Fibroblast of skin of back (primary cell): ENCODE measurements around the gene SHROOM3. TPM values are rescaled to one million over a fixed set of nuclear protein-coding genes. Genes with fewer than 3 reads are reported as not detected.
"Not testable (repeated sequence)": the region's sequence is repeated elsewhere in the genome, so short reads cannot be mapped to it uniquely, and the experiment has no call there.

Experiments used
- DNase-seq: peaks from one replicate; pipeline ENCODE4 v3.0.0-alpha.2; 2013
- polyA plus RNA-seq, 2 experiments: library from polyadenylated mRNA; unstranded; fragments of 120-200 nt; gene quantifications; one replicate each; pipeline ENCODE4 v1.2.1, GENCODE V29; 2013; ENCODE audit not compliant: insufficient read length in 2 of 2

SHROOM3 gene
- 20.2 TPM for polyA plus RNA-seq (2013, experiment 1 of 2; ENCODE audit: insufficient read length)
- polyA plus RNA-seq (2013, experiment 2 of 2; ENCODE audit: insufficient read length) = 35.8 TPM

DNA sequence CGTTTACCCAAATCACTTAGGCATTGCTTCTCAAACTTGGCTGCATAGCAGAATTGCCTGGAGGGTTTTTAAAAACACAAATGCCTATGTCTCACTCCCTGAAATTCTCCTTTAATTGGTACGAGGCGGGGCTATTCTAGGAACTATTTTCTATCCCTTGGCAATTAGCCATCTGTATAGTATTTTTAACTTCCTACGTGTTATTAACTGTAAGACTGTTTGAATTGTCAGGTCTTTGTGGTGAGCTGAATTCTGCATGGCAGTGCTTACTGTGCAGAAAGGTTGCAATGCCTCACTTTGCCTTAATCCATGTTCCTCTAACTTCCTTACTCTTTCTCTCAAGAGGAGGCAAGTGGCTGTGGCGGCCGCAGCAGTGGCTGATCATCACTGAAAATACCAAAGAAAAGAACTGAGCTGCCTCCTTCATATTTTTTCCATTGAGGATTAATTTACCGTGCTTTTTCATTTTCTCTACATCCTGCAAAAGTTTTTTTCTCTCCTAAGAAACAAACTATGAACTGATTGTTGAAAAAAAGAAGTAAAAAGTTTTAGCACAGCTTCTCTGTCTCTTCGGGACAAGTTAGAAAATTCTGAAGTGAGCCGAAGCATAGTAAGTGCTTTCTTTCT, at the start of gene SHROOM3:
TSS of gene SHROOM3 (plus strand) at position 329 of the 627 bp plus-strand sequence. CDS start 824 bp downstream, outside the sequence.
- DNase-seq = peak; percentile 35

DNA sequence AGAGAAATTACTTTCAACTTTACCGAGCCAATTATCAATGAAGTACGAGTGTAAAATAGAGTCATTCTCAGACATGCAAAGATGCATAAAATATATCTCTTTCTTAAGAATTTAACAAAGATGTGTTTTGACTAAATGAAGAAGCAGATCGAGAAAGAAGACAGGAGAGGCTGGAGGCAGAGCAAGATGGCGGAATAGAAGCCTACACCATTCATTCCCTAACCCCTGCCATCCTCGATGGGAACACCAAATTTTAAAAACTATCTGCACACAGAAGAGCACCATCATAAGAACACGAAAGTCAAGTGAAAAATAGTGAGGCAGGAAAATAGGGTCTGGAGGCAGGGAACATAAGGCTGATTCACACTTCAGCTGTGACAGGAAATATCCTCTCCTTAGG, 49.1 kb upstream of the SHROOM3 start:
- DNase-seq = no peak

DNA sequence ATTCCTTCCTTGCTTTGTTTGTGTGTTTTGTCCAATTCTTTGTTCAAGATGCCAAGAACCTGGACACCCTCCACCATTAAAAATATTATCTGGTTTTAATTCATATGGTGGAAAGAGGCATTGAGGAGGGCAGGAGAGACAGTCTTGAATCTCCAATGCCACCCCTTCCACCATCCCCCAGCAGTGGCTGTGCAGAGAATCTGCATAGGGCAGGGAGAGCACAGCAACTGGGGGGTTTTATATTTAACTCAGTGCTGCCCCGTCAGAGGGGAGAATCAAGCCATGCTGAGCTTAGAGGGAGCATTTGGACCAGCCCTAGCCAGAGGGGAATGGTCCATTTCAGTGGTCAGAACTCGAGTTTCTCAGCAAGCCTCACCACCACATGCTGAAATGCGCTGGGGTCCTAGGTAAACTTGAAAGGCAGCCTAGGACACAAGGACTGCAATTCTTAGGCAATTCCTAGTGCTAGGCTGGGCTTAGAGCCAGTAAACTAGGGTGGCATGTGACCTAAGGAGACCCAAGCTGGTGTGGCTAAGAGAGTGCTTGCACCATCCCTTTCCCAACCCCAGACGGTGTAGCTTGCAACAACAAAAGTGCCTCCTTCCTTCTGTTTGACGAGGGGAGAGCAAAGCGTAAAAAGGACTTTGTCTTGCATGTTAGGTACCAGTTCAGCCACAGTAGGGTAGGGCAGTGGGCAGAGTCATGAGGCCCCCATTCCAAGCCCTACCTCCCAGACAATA, 48.3 kb upstream of the SHROOM3 start:
- DNase-seq = no peak

- DNase-seq = no peak
Measured at GRCh38 chr4:76388160-76388908, 46.7 kb upstream of the SHROOM3 start.

DNA sequence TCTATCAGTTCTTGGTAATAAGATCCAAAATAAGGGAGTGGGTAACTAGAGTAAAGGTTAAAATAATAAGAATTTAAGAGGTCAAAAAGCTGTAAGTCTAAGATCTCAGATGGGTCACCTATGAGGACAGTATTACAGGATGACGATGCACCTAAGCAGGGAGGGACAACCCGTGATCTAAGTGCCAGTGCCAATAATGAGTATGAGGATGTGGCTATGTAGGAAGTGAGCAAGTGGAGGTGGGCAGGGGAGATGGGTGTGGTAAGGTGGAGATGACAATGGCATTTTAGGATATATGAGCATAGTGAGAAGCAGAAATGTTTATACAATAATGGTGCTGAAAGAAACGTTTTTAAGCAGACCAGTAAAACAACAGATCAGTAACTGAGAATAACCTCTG, 33.4 kb upstream of the SHROOM3 start:
- DNase-seq = no peak

- DNase-seq = no peak
Measured at GRCh38 chr4:76406081-76406480, 28.9 kb upstream of the SHROOM3 start.

DNA sequence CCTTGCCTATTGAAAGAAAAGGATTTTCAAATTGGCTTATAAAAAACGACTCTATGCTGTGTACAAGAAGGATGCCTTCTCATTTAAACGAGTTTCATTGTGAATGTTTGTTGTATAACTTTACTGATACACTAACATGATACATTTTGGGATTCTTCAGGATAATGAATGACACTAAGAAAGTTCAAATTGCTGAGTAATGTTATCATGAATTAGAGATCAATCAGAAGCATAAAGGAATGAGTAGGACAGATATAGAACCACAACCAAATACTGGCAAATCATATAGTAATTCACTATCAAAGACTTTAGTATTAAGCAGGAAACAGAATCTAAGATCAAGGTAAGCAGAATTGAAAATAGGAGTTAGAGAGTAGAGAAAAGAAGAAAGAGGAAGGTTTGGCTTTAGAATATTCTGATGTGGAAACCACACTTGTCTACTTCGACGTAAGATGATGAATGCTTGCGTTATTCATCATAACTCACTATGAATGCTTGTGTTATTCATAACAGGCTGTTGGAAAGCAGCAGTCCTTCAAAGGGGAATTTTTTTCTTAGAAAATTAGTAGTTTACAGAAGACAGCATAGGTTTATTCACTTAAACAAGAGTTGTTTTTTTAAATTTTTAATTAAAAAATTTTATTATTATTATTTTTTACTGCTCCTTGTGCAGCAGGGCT, 27.4 kb upstream of the SHROOM3 start:
- peak; percentile 28 for DNase-seq

DNA sequence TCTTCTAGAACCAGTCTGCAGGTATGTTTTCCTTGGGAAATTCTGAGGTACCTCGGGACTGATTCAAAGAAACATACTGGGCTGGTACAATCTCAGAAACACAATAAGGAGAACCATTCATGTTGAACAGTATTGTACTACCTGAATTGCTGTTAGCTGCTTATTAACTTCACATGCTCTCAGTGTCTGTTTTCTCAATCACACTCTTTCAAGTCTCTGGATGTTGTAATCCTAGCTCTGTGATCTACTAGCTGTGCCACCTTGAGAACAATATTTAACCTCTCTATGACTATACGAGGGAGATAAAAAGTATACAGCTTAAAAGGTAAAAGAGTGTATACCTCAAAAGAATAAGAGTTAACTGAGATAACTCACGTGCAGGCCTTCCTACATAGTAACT, 24.4 kb upstream of the SHROOM3 start:
- no peak for DNase-seq

DNA sequence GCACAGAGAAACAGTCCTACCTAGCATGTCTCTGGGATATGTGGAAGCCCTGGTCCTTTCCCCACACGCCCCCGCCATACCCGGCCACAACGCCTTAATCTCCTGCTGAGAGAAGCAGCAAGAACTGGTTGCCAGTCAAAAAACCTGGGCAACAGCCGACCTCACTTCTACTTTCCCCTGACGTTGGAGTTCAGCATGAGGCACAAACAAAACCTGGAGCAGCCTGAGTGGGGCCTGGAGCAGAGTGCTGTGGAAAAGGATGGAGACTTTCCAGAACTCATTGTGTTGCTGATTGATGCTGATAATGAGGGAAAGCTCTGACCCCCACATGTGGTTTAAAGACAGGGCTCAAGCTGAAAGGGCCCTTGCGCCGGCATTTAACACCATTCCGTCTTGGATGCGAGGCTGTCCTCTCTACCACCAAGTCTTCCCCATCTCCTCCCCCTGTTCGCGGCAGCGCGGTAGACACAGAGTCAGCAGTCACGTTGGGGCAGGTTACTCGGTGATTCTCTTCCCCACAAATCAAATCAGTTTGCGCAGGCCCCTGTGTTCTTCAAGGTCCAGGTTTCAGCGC, 14.8 kb upstream of the SHROOM3 start:
- no peak for DNase-seq

- peak; percentile 25 for DNase-seq
Measured at GRCh38 chr4:76420762-76421581, 14.1 kb upstream of the SHROOM3 start, which contains the start of gene CCDC158. TSS of gene CCDC158 (minus strand) at chr4:76421141. CDS start at chr4:76403207, 17,934 bp downstream.

GRCh38 chr4:76423159-76423558, 11.9 kb upstream of the SHROOM3 start:
- DNase-seq = not testable (repeated sequence)

GRCh38 chr4:76426272-76426671, 8.8 kb upstream of the SHROOM3 start:
- DNase-seq = no peak

- no peak for DNase-seq
Measured at GRCh38 chr4:76429636-76430035, 5.4 kb upstream of the SHROOM3 start.

GRCh38 chr4:76430519-76431388, 4.3 kb upstream of the SHROOM3 start:
- DNase-seq = peak; percentile 71

DNA sequence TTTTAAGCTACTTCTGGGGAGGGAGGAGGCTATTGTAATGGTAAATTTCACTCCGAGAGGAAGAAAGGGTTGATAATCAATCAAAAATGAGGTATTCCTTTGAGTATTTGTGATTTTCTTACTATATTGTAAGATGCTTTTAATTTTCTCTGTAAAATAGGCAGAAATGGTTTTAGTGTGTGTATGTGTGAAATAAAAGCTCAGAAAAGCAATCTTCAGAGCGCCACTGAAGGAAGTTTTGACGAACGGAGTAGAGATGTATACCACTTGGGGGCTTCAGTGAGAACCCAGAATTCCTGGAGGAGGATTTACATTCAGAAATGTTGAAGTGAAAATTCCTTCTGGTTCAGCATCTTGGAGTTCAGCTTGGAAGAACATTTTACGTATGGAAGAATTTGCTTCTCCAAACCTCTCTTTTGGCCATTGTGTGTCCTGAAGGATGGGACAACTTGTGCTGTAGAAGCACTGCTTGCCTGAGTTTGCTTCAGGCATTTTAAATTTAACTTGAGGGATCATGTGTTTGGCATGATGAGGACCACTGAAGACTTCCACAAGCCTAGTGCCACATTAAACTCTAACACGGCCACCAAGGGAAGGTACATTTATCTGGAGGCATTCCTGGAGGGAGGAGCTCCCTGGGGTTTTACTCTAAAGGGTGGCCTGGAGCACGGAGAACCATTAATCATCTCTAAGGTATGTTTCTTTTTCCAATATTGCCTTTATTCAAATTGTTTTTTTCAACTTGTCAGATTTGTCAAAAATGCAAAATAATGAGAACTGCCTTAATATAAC, 695 bp downstream of the SHROOM3 start:
- peak; percentile 41 for DNase-seq

- DNase-seq = no peak
Measured at GRCh38 chr4:76439491-76439890, 4.5 kb downstream of the SHROOM3 start.

GRCh38 chr4:76441881-76442280, 6.9 kb downstream of the SHROOM3 start:
- no peak for DNase-seq

DNA sequence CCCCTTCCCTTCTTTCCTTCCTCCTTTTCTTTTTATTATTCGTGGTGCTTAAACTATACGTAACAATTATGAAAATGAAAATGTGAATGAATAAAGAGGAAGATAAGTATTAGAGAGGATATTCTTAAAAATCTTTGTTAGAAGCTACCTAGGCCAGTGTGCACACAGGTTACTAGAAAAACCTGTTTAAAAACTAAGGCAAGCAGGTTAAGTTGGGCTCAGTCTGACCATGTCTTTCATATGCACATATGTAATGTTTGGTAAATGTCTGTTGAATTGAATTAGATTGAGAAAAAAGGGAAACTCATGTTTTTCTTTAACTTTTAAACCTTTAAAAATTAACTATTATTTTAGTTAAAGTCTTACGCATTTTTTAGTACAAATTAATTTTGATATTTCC, 7.8 kb downstream of the SHROOM3 start:
- DNase-seq = no peak

GRCh38 chr4:76443376-76443775, 8.3 kb downstream of the SHROOM3 start:
- DNase-seq = no peak
